Measurements from ENCODE around the gene NSD2. TPM values are rescaled to one million over a fixed set of nuclear protein-coding genes. Genes with fewer than 3 reads are reported as not detected.

The NSD2 gene
- total and polyA plus RNA-seq, 2 donors (not counting 1 experiment from before 2014, with no cell fraction given): 26.6 to 68.4 TPM

DNA sequence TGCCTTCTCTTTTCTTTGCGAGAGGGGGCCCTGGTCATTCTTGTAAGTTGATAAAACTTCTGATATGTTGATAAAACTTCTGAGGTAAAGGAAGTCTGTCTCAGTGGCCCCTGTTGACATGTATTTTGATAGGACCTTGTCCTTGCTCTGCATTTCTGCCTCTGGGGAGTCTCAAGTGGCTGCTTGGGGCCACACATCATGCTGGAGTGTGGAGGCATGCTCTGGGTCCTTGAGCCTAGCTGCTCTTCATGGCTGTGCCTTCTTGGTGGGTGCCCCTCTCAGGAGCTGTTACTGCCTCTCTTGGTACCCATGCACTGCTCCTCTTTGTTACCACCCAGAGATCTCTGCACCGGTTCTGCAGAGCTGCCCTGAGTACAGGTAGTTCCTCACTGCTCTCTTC lies 14.2 kb downstream of the NSD2 start:
- Histone ChIP-seq H4K20me1 (ENCODE audit: control insufficient read depth, extremely low read depth, insufficient read depth, low read length) (no peaks in the 10 kb centered on the region), H3K9me3 (ENCODE audit: control insufficient read depth, insufficient read depth, low read depth, low read length) (no peaks in the 10 kb centered on the region), H3K4me3 (replicated peaks in 1 of 4; ENCODE audit: control extremely low read depth in 1 of 4, insufficient read depth in 1 of 4, low read depth in 3 of 4, low read length in 4 of 4) (no peak overlapping the region), H3K27ac (ENCODE audit: insufficient read depth, low read length) (no peak overlapping the region), H3K4me1 (ENCODE audit: control insufficient read depth, extremely low read depth, insufficient read depth, low read length) (no peaks in the 10 kb centered on the region), H3K79me2 (ENCODE audit: control insufficient read depth, insufficient read depth, low read length) (peaks cover 97% of the 10 kb centered on the region), H3K36me3 (ENCODE audit: control insufficient read depth, insufficient read depth, low read length) (no peaks in the 10 kb centered on the region), H2AFZ (ENCODE audit: low read length) (no peak overlapping the region), H3K4me2 (ENCODE audit: extremely low read depth, insufficient read depth, low read length) (no peak overlapping the region), H3K9ac (ENCODE audit: insufficient read depth, low read length) (no peak overlapping the region), H3K27me3 (ENCODE audit: control insufficient read depth, insufficient read depth, low read length) (no peaks in the 10 kb centered on the region)
- no peak for DNase-seq (ENCODE audit: low read depth in 2 of 2)
- no peak for TF ChIP-seq EZH2 (IDR thresholded peaks at IDR 0.05; ENCODE audit: low read length, missing control alignments)
- no peak for TF ChIP-seq CTCF (conservative IDR thresholded peaks at IDR 0.05 in 1 of 2, IDR thresholded peaks at IDR 0.05 in 1 of 2; ENCODE audit: low read depth in 1 of 2, low read length in 2 of 2)

DNA sequence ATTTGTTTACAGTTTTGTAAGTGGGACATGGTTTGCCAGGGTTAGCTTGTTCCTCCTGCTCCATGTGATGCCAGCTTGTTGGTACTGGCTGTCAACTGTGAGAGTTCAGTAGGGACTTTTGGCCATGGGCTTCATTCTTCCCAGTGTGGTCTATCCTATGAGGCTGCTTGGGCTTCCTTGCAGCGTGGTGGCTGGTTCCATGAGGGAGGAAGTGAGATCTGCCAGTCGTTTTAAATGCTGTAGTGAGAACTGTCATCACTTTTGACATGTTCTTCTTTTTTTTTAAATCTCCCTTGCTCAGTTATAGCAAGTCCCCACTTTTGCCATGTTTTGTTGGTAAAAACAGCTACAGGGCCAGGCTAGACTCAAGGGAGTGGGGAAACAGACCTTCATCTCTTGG lies 15.9 kb downstream of the NSD2 start:
- no peak for DNase-seq (ENCODE audit: low read depth in 2 of 2)
- Histone ChIP-seq H3K4me2 (ENCODE audit: extremely low read depth, insufficient read depth, low read length) (no peak overlapping the region), H3K9me3 (ENCODE audit: control insufficient read depth, insufficient read depth, low read depth, low read length) (no peaks in the 10 kb centered on the region), H3K27me3 (ENCODE audit: control insufficient read depth, insufficient read depth, low read length) (no peaks in the 10 kb centered on the region), H3K36me3 (ENCODE audit: control insufficient read depth, insufficient read depth, low read length) (no peaks in the 10 kb centered on the region), H3K79me2 (ENCODE audit: control insufficient read depth, insufficient read depth, low read length) (peaks cover 97% of the 10 kb centered on the region), H2AFZ (ENCODE audit: low read length) (no peak overlapping the region), H4K20me1 (ENCODE audit: control insufficient read depth, extremely low read depth, insufficient read depth, low read length) (no peaks in the 10 kb centered on the region), H3K4me3 (replicated peaks in 1 of 4; ENCODE audit: control extremely low read depth in 1 of 4, insufficient read depth in 1 of 4, low read depth in 3 of 4, low read length in 4 of 4) (no peak overlapping the region), H3K4me1 (ENCODE audit: control insufficient read depth, extremely low read depth, insufficient read depth, low read length) (no peaks in the 10 kb centered on the region), H3K27ac (ENCODE audit: insufficient read depth, low read length) (no peak overlapping the region), H3K9ac (ENCODE audit: insufficient read depth, low read length) (no peak overlapping the region)
- TF ChIP-seq CTCF (conservative IDR thresholded peaks at IDR 0.05 in 1 of 2, IDR thresholded peaks at IDR 0.05 in 1 of 2; ENCODE audit: low read depth in 1 of 2, low read length in 2 of 2) (no peak), EZH2 (IDR thresholded peaks at IDR 0.05; ENCODE audit: low read length, missing control alignments) (no peak)

GRCh38 chr4:1890979-1891570 lies 19.9 kb downstream of the NSD2 start:
- no peaks in the 10 kb centered on the region for H3K9me3 ChIP-seq (ENCODE audit: control insufficient read depth, insufficient read depth, low read depth, low read length)
- H4K20me1 ChIP-seq (ENCODE audit: control insufficient read depth, extremely low read depth, insufficient read depth, low read length): no peaks in the 10 kb centered on the region
- peaks cover 98% of the 10 kb centered on the region for H3K79me2 ChIP-seq (ENCODE audit: control insufficient read depth, insufficient read depth, low read length)
- H3K4me2 ChIP-seq (ENCODE audit: extremely low read depth, insufficient read depth, low read length): no peak overlapping the region
- no peak overlapping the region for H3K4me3 ChIP-seq (replicated peaks in 1 of 4; ENCODE audit: control extremely low read depth in 1 of 4, insufficient read depth in 1 of 4, low read depth in 3 of 4, low read length in 4 of 4)
- no peaks in the 10 kb centered on the region for H3K27me3 ChIP-seq (ENCODE audit: control insufficient read depth, insufficient read depth, low read length)
- TF ChIP-seq EZH2 (IDR thresholded peaks at IDR 0.05; ENCODE audit: low read length, missing control alignments) (no peak), CTCF (conservative IDR thresholded peaks at IDR 0.05 in 1 of 2, IDR thresholded peaks at IDR 0.05 in 1 of 2; ENCODE audit: low read depth in 1 of 2, low read length in 2 of 2) (no peak)
- no peak for DNase-seq (ENCODE audit: low read depth in 2 of 2)
- no peak overlapping the region for H3K27ac ChIP-seq (ENCODE audit: insufficient read depth, low read length)
- no peaks in the 10 kb centered on the region for H3K4me1 ChIP-seq (ENCODE audit: control insufficient read depth, extremely low read depth, insufficient read depth, low read length)
- H2AFZ ChIP-seq (ENCODE audit: low read length): no peak overlapping the region
- no peak overlapping the region for H3K9ac ChIP-seq (ENCODE audit: insufficient read depth, low read length)
- H3K36me3 ChIP-seq (ENCODE audit: control insufficient read depth, insufficient read depth, low read length): peaks cover 4% of the 10 kb centered on the region

All from fibroblast of lung (primary cell).